WTC11 (cell line): ENCODE results near the gene UBASH3B.

ENCODE experiments used
- CTCF ChIP-seq: fragments of 200-600 bp; IDR thresholded peaks from 2 replicates; pipeline ENCODE4 v1.8.0; 2022; ENCODE audit warnings: antibody characterized with exemption
- JUN ChIP-seq: sonication (generic); formaldehyde crosslinking; IDR thresholded peaks from 2 replicates; pipeline ENCODE4 v1.8.0; 2023; ENCODE audit warnings: mild to moderate bottlenecking, missing genetic modification reagents
- MAX ChIP-seq: sonication (generic); formaldehyde crosslinking; IDR thresholded peaks from 2 replicates; pipeline ENCODE4 v1.8.0; 2022; ENCODE audit warnings: mild to moderate bottlenecking, missing genetic modification reagents
- MYBL2 ChIP-seq: sonication (generic); formaldehyde crosslinking; IDR thresholded peaks from 2 replicates; pipeline ENCODE4 v1.8.1; 2023; ENCODE audit warnings: mild to moderate bottlenecking, moderate library complexity, missing genetic modification reagents
- NR2C2 ChIP-seq: sonication (generic); formaldehyde crosslinking; IDR thresholded peaks from 2 replicates; pipeline ENCODE4 v1.8.0; 2022; ENCODE audit warnings: mild to moderate bottlenecking, missing genetic modification reagents
- SMAD3 ChIP-seq: sonication (generic); formaldehyde crosslinking; IDR thresholded peaks from 2 replicates; pipeline ENCODE4 v1.8.0; 2022; ENCODE audit warnings: missing genetic modification reagents, mild to moderate bottlenecking, borderline replicate concordance
- STAT6 ChIP-seq: sonication (generic); formaldehyde crosslinking; conservative IDR thresholded peaks from 2 replicates; pipeline ENCODE4 v1.8.1; 2023; ENCODE audit warnings: mild to moderate bottlenecking, low read depth, missing genetic modification reagents, moderate library complexity
- TCF7 ChIP-seq: sonication (generic); formaldehyde crosslinking; IDR thresholded peaks from 2 replicates; pipeline ENCODE4 v1.8.0; 2022; ENCODE audit warnings: mild to moderate bottlenecking, low read depth, missing genetic modification reagents, moderate library complexity
- TEAD4 ChIP-seq: sonication (generic); formaldehyde crosslinking; IDR thresholded peaks from 2 replicates; pipeline ENCODE4 v1.8.0; 2022; ENCODE audit warnings: mild to moderate bottlenecking, missing genetic modification reagents
- USF2 ChIP-seq: sonication (generic); formaldehyde crosslinking; IDR thresholded peaks from 2 replicates; pipeline ENCODE4 v1.8.1; 2023; ENCODE audit warnings: mild to moderate bottlenecking, missing genetic modification reagents, moderate library complexity
- ZBTB43 ChIP-seq: sonication (generic); formaldehyde crosslinking; IDR thresholded peaks from 2 replicates; pipeline ENCODE4 v1.8.1; 2023; ENCODE audit warnings: mild to moderate bottlenecking, missing genetic modification reagents
- ZNF121 ChIP-seq: sonication (generic); formaldehyde crosslinking; IDR thresholded peaks from 2 replicates; pipeline ENCODE4 v1.8.0; 2023; ENCODE audit warnings: missing genetic modification reagents
- ZNF512 ChIP-seq: sonication (generic); formaldehyde crosslinking; IDR thresholded peaks from 2 replicates; pipeline ENCODE4 v1.8.1; 2022; ENCODE audit warnings: missing genetic modification reagents, borderline replicate concordance
- TF ChIP-seq, protein P1 (sequence below): fragments of 250-450 bp; sonication (Bioruptor Pico); IDR thresholded peaks from 2 replicates; pipeline ENCODE4 v1.9.0; 2021; ENCODE audit warnings: mild to moderate bottlenecking

GRCh38 chr11:122785031-122785541 is 129.6 kb downstream of the UBASH3B start:
- no peak for TF ChIP-seq ZBTB43
- TF ChIP-seq CTCF, result no peak
- TF ChIP-seq, protein P1, sequence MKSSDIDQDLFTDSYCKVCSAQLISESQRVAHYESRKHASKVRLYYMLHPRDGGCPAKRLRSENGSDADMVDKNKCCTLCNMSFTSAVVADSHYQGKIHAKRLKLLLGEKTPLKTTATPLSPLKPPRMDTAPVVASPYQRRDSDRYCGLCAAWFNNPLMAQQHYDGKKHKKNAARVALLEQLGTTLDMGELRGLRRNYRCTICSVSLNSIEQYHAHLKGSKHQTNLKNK (CRISPR knock-in tag), result no peak
- no peak for TF ChIP-seq JUN (CRISPR knock-in tag)
- TF ChIP-seq TEAD4, result no peak
- no peak for TF ChIP-seq ZNF512 (CRISPR knock-in tag)
- TF ChIP-seq MYBL2 (CRISPR knock-in tag), result no peak
- no peak for TF ChIP-seq STAT6
- TF ChIP-seq ZNF121 (CRISPR knock-in tag), result no peak
- TF ChIP-seq TCF7 (CRISPR knock-in tag), result no peak
- TF ChIP-seq MAX (CRISPR knock-in tag), result no peak
- no peak for TF ChIP-seq SMAD3 (CRISPR knock-in tag)
- no peak for TF ChIP-seq USF2 (CRISPR knock-in tag)
- no peak for TF ChIP-seq NR2C2
